HG03469 (cell line): Measurements from ENCODE around the gene ACSL4.

ENCODE experiments used
- ATAC-seq: cut with Tn5 transposase; IDR thresholded peaks from one replicate; pipeline ENCODE4 v1.9.1; 2021; ENCODE audit warnings: mild to moderate bottlenecking, moderate library complexity, moderate number of reproducible peaks; ENCODE audit not compliant: unreplicated experiment

ACSL4 gene

GRCh38 chrX:109622270-109622669 is 110.8 kb downstream of the ACSL4 start:
- ATAC-seq: no peak

- no peak for ATAC-seq
Observed at GRCh38 chrX:109619771-109620170, 113.3 kb downstream of the ACSL4 start.

- no peak for ATAC-seq
Observed at GRCh38 chrX:109614951-109615350, 118.1 kb downstream of the ACSL4 start.

- no peak for ATAC-seq
Observed at GRCh38 chrX:109601486-109601885, 131.6 kb downstream of the ACSL4 start.

- ATAC-seq: no peak
Observed at GRCh38 chrX:109600237-109600651, 132.8 kb downstream of the ACSL4 start.

GRCh38 chrX:109596015-109596414 is 137.0 kb downstream of the ACSL4 start:
- no peak for ATAC-seq
